ENCODE data around the gene ZNF532. TPM values are rescaled to one million over a fixed set of nuclear protein-coding genes. Genes with fewer than 3 reads are reported as not detected.

Gene ZNF532
- total RNA-seq, 4 donors from 2014 or later, result 3.9 to 188 (median 12.7) TPM

- no peaks in the 10 kb centered on the region for H3K36me3 ChIP-seq
- H3K9me3 ChIP-seq, result no peaks in the 10 kb centered on the region
- DNase-seq, result no peak
- H3K4me1 ChIP-seq, result no peaks in the 10 kb centered on the region
- no peaks in the 10 kb centered on the region for H3K27me3 ChIP-seq
- no peak overlapping the region for H3K4me3 ChIP-seq
- TF ChIP-seq CTCF (IDR thresholded peaks at IDR 0.05), result no peak
- no peak for TF ChIP-seq POLR2A (IDR thresholded peaks at IDR 0.05)
- peak overlapping the region in 1 of 4 donors; percentile 13 for H3K27ac ChIP-seq
Observed at GRCh38 chr18:58871514-58872420, 7.1 kb downstream of the ZNF532 start.

GRCh38 chr18:58878640-58879039 is 14.0 kb downstream of the ZNF532 start:
- no peak overlapping the region for H3K27ac ChIP-seq
- no peak for DNase-seq

GRCh38 chr18:58881477-58881876 is 16.8 kb downstream of the ZNF532 start:
- Histone ChIP-seq H3K4me3 (no peak overlapping the region), H3K27me3 (no peaks in the 10 kb centered on the region), H3K36me3 (no peaks in the 10 kb centered on the region), H3K4me1 (no peaks in the 10 kb centered on the region), H3K27ac (no peak overlapping the region), H3K9me3 (no peaks in the 10 kb centered on the region)
- DNase-seq, result no peak
- no peak for TF ChIP-seq POLR2A (IDR thresholded peaks at IDR 0.05)
- no peak for TF ChIP-seq CTCF (IDR thresholded peaks at IDR 0.05)

More at GRCh38 chr18:58878640-58879039, 14.0 kb downstream of the ZNF532 start:
- H3K27me3 ChIP-seq, result no peaks in the 10 kb centered on the region
- no peak overlapping the region for H3K4me3 ChIP-seq
- no peaks in the 10 kb centered on the region for H3K4me1 ChIP-seq
- H3K36me3 ChIP-seq, result no peaks in the 10 kb centered on the region
- no peaks in the 10 kb centered on the region for H3K9me3 ChIP-seq
- TF ChIP-seq POLR2A (IDR thresholded peaks at IDR 0.05) (no peak), CTCF (IDR thresholded peaks at IDR 0.05) (no peak)

GRCh38 chr18:58882044-58882443 is 17.4 kb downstream of the ZNF532 start:
- TF ChIP-seq CTCF (IDR thresholded peaks at IDR 0.05) (no peak), POLR2A (IDR thresholded peaks at IDR 0.05) (no peak)
- Histone ChIP-seq H3K4me3 (no peak overlapping the region), H3K9me3 (no peaks in the 10 kb centered on the region), H3K4me1 (no peaks in the 10 kb centered on the region), H3K36me3 (no peaks in the 10 kb centered on the region), H3K27me3 (no peaks in the 10 kb centered on the region), H3K27ac (no peak overlapping the region)
- no peak for DNase-seq

GRCh38 chr18:58882686-58883085 is 18.0 kb downstream of the ZNF532 start:
- TF ChIP-seq CTCF (IDR thresholded peaks at IDR 0.05) (no peak), POLR2A (IDR thresholded peaks at IDR 0.05) (no peak)
- Histone ChIP-seq H3K27ac (no peak overlapping the region), H3K36me3 (no peaks in the 10 kb centered on the region), H3K4me1 (no peaks in the 10 kb centered on the region), H3K4me3 (no peak overlapping the region), H3K27me3 (no peaks in the 10 kb centered on the region), H3K9me3 (no peaks in the 10 kb centered on the region)
- no peak for DNase-seq

Measured in Peyer's patch (tissue), 4 donors.